Activated T-helper 1 cell treated with anti-CD3 and anti-CD28 coated beads, Interleukin-12 subunit alpha, Interleukin-12 subunit beta, Interleukin-2, Interleukin-4 antibody, amounts not matched to agents 30 ng/mL and 10 ng/mL and 1 ng/mL, durations not matched to agents 14 hours and 24 hours and 36 hours (primary cell): Measurements from ENCODE around the gene ARL6IP6. TPM values are rescaled to one million over a fixed set of nuclear protein-coding genes. Genes with fewer than 3 reads are reported as not detected.
A peak's percentile ranks its signal among the peaks of the same experiment; 100 is the strongest.

Experiments used
- DNase-seq: peaks from one replicate; pipeline ENCODE4 v3.0.0; 2021; ENCODE audit warnings: low spot score
- H3K27ac Mint-ChIP-seq: one replicate; pipeline ENCODE4 v1.8.0; 2021; ENCODE audit warnings: mild to moderate bottlenecking, mixed read lengths
- H3K27me3 Mint-ChIP-seq: one replicate; pipeline ENCODE4 v1.8.0; 2022; ENCODE audit warnings: mild to moderate bottlenecking, moderate library complexity, mixed read lengths; ENCODE audit not compliant: insufficient read depth
- H3K36me3 Mint-ChIP-seq: one replicate; pipeline ENCODE4 v1.8.0; 2021; ENCODE audit warnings: low read depth, mixed read lengths
- H3K4me1 Mint-ChIP-seq: one replicate; pipeline ENCODE4 v1.8.0; 2021; ENCODE audit warnings: low read depth, mixed read lengths
- H3K4me3 Mint-ChIP-seq: one replicate; pipeline ENCODE4 v1.8.0; 2021; ENCODE audit warnings: mild to moderate bottlenecking, moderate library complexity, mixed read lengths
- H3K9me3 Mint-ChIP-seq: one replicate; pipeline ENCODE4 v1.8.0; 2021; ENCODE audit warnings: mixed read lengths
- intact Hi-C: fragments of 100-400 bp; cut with micrococcal nuclease; formaldehyde crosslinking; loops from one replicate; pipeline ENCODE4 v1.15.1; 2024
- total RNA-seq: library from RNA; stranded (reverse); gene quantifications from 2 replicates; pipeline ENCODE4 v1.2.3, GENCODE V29; 2022

The ARL6IP6 gene
- total RNA-seq, result 30.2 and 31.7 TPM in 2 replicates

DNA sequence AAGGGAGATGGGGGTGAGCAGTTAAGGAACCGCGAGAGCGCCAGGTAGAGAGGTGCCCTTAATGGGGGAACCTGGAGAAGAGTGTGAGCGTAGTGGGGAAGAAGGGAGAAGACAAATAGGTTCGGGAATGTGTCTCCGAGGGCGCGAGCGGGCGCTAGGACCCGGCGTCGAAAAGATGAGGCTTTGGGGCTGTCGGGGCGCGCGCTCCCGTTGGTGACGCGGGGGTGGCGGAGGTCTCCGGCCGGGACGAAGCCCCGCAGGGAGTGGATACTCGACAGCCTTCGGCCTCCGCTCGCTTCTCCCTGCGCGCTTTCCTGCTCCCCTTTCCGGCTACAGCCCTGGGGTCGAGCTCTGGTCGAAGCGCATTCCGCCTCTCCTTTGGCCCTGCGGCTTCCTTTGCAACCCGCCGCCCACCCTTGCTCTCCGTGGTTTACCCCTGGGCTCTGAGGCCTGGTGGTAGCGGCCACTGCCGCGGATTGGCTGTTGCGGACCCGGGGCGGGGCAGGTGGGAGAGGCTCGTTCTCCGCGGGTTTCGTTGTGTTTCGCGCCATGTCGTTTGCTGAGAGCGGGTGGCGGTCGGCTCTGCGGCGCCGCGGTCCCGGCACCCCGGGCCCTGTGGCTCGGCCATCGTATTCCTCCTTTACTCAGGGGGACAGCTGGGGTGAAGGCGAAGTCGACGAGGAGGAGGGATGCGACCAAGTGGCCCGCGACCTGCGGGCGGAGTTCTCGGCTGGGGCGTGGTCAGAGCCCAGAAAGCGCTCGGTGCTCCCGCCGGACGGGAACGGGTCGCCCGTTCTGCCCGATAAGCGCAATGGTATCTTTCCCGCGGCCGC lies at the start of gene ARL6IP6:
ARL6IP6 (plus strand) TSS at position 545 of the 833 bp plus-strand sequence; CDS start at position 550, 5 bp downstream.
- Mint-ChIP-seq H3K36me3 (peaks cover 43% of the 10 kb centered on the region), H3K9me3 (no peaks in the 10 kb centered on the region), H3K4me3 (peak within 1 kb of the TSS; percentile 100), H3K27ac (peak within 1 kb of the TSS; percentile 97), H3K4me1 (peaks cover 57% of the 10 kb centered on the region), H3K27me3 (peaks cover 1% of the 10 kb centered on the region)
- intact Hi-C loops, result loop anchor here (2.0 to 5.0 kb wide), 3 partner anchors 23 to 1431 kb away; partner anchors contain the start of gene NMI
- peak; percentile 93 for DNase-seq

DNA sequence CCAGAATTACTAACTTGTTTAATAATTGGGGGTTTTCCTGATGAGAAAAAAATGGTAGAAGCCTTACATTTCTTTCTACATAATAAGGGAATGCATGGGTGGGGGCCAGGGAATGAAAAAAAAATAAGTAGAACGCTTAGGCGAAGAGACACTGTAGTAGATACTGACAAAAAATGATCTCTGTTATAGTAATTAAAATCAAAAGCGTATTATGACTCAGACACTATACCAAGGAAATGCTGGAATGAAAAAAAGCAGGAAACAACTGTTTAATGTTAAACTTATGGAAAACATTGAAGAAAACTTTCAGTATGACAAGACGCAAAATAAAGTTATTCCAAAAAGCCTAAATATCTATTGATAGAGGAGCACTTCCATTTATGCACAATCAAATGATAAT lies 44.1 kb upstream of the ARL6IP6 start:
- Mint-ChIP-seq H3K27ac (no peak overlapping the region), H3K4me1 (peaks cover 7% of the 10 kb centered on the region), H3K27me3 (no peaks in the 10 kb centered on the region), H3K9me3 (no peaks in the 10 kb centered on the region), H3K4me3 (no peak overlapping the region), H3K36me3 (peaks cover 39% of the 10 kb centered on the region)
- intact Hi-C loops, result loop anchor here (10.0 kb wide), 1 partner anchor 1230 kb away; no protein-coding TSS in a partner anchor
- no peak for DNase-seq

DNA sequence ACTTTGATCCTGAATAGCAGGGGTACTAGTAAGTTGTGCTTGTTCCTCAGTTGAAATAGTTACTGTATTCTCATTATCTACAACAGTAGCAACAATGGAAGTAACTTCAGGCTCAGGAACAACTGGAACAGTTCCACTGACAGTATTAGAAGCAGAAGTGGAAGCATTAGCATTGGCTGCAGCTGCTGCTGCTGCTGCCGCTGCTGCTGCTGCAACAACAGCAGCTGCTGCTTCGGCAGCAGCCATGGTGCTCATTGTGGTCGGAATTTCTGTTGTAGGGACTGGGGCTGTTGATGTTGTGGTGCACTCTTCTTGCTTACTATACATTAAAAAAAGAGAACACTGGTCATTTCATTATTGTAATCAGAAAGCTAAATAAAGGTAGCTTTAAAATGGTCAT lies 42.0 kb upstream of the ARL6IP6 start:
- intact Hi-C loops, result loop anchor here (10.0 kb wide), 1 partner anchor 1232 kb away; no protein-coding TSS in a partner anchor
- no peak overlapping the region for H3K4me3 Mint-ChIP-seq
- no peak overlapping the region for H3K27ac Mint-ChIP-seq
- H3K27me3 Mint-ChIP-seq, result no peaks in the 10 kb centered on the region
- H3K36me3 Mint-ChIP-seq, result peaks cover 39% of the 10 kb centered on the region
- no peaks in the 10 kb centered on the region for H3K9me3 Mint-ChIP-seq
- H3K4me1 Mint-ChIP-seq, result peaks cover 9% of the 10 kb centered on the region
- no peak for DNase-seq

DNA sequence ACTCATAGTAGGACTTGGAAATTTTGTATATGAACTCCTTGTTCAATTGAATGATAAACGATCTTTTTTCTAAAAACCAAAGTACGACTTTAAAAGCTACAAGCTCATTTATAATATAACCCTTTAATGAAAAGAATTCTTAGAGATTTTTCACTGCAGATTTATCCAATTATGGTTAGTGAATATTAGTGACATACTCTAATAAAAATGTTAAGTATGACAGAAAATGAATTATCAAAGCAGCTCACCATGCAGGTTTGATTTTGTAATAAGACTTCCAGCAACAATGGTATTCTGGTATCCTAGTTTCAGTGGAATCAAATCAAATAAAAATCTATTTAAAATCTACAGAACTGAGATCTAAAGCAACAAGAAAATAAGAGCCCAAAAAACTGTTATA lies 39.6 kb upstream of the ARL6IP6 start:
- H3K27me3 Mint-ChIP-seq, result no peaks in the 10 kb centered on the region
- peaks cover 35% of the 10 kb centered on the region for H3K36me3 Mint-ChIP-seq
- no peak overlapping the region for H3K4me3 Mint-ChIP-seq
- H3K4me1 Mint-ChIP-seq, result peaks cover 22% of the 10 kb centered on the region
- no peak overlapping the region for H3K27ac Mint-ChIP-seq
- H3K9me3 Mint-ChIP-seq, result no peaks in the 10 kb centered on the region
- DNase-seq, result no peak
- intact Hi-C loops, result loop anchor here (10.0 kb wide), 1 partner anchor 1234 kb away; no protein-coding TSS in a partner anchor

DNA sequence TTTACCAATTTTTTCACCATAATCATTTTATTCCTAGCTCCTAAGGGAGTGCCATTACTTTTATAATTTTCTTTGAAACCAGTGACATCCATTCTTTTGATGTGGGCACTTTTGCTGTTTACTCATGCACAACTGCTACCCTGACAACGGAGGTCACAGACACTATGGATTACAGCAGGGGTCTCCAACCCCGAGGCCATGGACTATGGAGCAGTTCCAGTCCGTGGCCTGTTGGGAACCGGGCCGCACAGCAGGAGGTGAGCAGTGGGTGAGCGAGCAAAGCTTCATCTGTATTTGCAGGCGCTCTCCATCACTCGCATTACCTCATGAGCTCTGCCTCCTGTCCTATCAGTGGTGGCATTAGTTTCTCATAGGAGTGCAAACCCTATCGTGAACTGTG lies 35.8 kb upstream of the ARL6IP6 start:
- H3K4me1 Mint-ChIP-seq, result peaks cover 31% of the 10 kb centered on the region
- no peaks in the 10 kb centered on the region for H3K27me3 Mint-ChIP-seq
- intact Hi-C loops, result loop anchor here (5.0 kb wide), 1 partner anchor 35 kb away; the partner anchor contains the start of genes ARL6IP6 and PRPF40A
- H3K36me3 Mint-ChIP-seq, result peaks cover 22% of the 10 kb centered on the region
- no peak overlapping the region for H3K4me3 Mint-ChIP-seq
- DNase-seq, result no peak
- no peak overlapping the region for H3K27ac Mint-ChIP-seq
- H3K9me3 Mint-ChIP-seq, result no peaks in the 10 kb centered on the region

DNA sequence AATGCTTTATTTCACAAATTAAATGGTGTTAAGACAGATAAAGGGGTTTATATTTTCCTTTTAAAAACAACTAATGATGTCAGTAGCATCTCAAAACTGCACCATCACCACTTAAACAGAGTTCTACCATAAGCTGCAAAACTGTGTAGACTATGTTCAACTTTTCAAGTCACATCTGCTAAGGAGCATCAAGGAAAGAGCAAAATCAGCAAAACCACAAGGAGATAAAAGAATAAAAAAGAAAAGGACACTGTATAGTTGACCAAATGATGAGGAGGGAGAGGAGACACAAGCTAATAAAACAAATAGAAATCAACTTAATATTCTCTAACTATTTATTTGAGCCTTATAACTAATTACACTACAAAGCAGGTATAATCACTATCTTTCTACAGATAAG lies 35.0 kb upstream of the ARL6IP6 start:
- intact Hi-C loops, result loop anchor here (5.0 kb wide), 1 partner anchor 34 kb away; the partner anchor contains the start of genes ARL6IP6 and PRPF40A

DNA sequence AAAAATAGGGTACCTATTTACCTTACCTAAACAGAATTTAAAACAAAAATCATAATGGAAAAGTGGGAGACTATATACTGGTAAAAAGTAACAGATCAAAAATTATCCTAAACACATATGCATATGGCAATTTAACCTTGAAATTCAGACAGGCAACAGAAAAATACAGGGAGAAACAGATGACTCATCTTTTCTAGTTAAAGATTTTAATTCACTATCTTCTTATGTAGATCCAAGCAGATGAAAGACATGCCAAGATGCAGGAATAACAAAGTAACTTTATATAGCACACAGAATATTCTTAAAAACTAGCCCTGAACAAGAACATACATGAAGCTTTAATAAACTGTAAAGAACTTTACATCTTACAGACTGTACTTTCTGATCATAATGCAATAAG lies 32.1 kb upstream of the ARL6IP6 start:
- DNase-seq, result no peak
- intact Hi-C loops, result no loop called here
- Mint-ChIP-seq H3K36me3 (peaks cover 18% of the 10 kb centered on the region), H3K9me3 (no peaks in the 10 kb centered on the region), H3K4me3 (no peak overlapping the region), H3K27ac (no peak overlapping the region), H3K27me3 (no peaks in the 10 kb centered on the region), H3K4me1 (peaks cover 31% of the 10 kb centered on the region)

More for the DNA sequence above, 35.0 kb upstream of the ARL6IP6 start:
- H3K27me3 Mint-ChIP-seq, result no peaks in the 10 kb centered on the region
- no peak overlapping the region for H3K27ac Mint-ChIP-seq
- DNase-seq, result no peak
- H3K36me3 Mint-ChIP-seq, result peaks cover 22% of the 10 kb centered on the region
- no peaks in the 10 kb centered on the region for H3K9me3 Mint-ChIP-seq
- no peak overlapping the region for H3K4me3 Mint-ChIP-seq
- H3K4me1 Mint-ChIP-seq, result peaks cover 31% of the 10 kb centered on the region

DNA sequence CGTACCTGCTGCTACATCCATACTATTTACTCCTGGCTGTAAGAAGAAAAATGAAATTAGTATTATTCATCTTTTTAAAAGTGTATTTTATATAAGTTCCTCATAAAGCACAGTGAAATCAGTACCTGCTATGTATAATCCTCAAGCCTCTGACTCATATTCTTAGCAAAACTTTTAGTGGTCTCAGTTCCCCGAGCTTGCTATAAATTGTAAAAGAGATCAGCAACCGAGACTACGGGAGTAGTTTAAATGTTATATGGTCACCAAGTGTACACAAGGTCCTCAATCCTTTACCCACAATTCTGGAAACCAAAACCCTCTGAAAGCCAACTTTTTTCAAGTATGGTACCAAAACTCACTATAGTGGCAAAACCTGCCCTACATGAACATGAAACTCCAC lies 25.4 kb upstream of the ARL6IP6 start:
- intact Hi-C loops, result no loop called here
- peaks cover 19% of the 10 kb centered on the region for H3K36me3 Mint-ChIP-seq
- H3K27me3 Mint-ChIP-seq, result no peaks in the 10 kb centered on the region
- no peaks in the 10 kb centered on the region for H3K9me3 Mint-ChIP-seq
- DNase-seq, result no peak
- H3K4me1 Mint-ChIP-seq, result peaks cover 34% of the 10 kb centered on the region
- no peak overlapping the region for H3K27ac Mint-ChIP-seq
- no peak overlapping the region for H3K4me3 Mint-ChIP-seq

DNA sequence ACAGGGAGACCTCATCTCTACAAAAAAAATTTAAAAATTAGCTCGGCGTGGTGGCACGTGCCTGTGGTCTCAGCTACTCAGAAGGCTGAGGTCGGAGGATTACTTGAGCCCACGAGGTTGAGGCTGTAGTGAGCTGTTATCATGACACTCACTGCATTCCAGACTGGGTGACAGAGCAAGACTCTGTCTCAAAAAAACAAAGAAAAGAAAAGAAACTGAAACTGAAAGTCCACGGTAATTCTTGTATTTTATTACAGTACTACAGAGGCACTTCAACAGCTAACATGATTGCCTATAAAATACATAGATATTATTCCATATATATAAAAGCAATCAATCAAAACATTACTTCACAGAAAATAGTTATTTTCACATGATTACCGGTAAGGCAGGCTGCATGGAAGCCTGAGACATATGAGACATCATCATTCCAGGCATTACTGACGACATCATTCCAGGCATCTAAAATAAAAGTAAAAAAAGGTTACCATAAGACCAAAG lies 24.2 kb upstream of the ARL6IP6 start:
- Mint-ChIP-seq H3K27me3 (no peaks in the 10 kb centered on the region), H3K4me1 (peaks cover 34% of the 10 kb centered on the region), H3K9me3 (no peaks in the 10 kb centered on the region), H3K27ac (peak overlapping the region; percentile 89), H3K4me3 (peak overlapping the region; percentile 79), H3K36me3 (peaks cover 20% of the 10 kb centered on the region)
- DNase-seq, result peak; percentile 35
- intact Hi-C loops, result loop anchor here (1.0 kb wide), 1 partner anchor 23 kb away; the partner anchor contains the start of gene PRPF40A

DNA sequence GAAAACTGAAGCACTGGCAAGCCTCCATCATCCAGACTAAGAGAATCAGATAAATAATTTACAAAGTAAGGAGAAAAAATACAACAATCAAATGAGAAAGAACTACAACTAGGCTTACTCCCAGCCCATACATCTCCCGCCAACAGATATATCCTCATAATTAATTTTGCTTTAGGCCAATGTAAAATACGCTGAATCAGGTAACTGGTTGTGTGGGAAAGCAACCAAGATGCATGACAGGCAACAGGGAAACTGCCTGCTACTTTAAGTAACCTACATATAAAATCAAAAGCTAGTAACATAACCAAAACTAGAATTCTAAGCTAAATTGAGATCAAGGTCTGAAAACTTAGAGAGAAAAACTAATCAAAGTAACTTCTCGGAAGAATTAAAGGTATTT lies 22.7 kb upstream of the ARL6IP6 start:
- peak overlapping the region; percentile 65 for H3K27ac Mint-ChIP-seq
- H3K4me1 Mint-ChIP-seq, result peaks cover 34% of the 10 kb centered on the region
- peaks cover 20% of the 10 kb centered on the region for H3K36me3 Mint-ChIP-seq
- intact Hi-C loops, result no loop called here
- H3K9me3 Mint-ChIP-seq, result no peaks in the 10 kb centered on the region
- H3K4me3 Mint-ChIP-seq, result no peak overlapping the region
- no peak for DNase-seq
- H3K27me3 Mint-ChIP-seq, result no peaks in the 10 kb centered on the region

DNA sequence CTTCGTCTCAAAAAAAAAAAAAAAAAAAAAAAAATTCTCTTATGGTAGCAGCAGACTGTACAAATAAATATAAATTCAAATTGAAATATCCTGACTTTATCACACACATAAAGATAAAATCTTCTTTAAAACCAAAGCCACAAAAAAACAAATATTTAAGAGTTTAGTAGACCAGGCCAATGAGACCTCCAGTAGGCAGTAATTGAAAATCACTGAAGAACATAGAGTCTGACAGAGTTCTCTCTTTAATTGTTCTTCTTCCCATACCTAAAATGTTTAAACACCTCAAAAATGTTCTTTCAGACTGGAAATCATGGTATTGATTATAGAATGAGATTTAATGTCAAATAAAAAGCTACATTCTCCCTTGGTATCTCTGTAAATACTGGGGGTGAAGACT lies 21.9 kb upstream of the ARL6IP6 start:
- Mint-ChIP-seq H3K9me3 (peaks cover 4% of the 10 kb centered on the region), H3K27ac (no peak overlapping the region), H3K27me3 (no peaks in the 10 kb centered on the region), H3K4me1 (peaks cover 40% of the 10 kb centered on the region), H3K36me3 (peaks cover 23% of the 10 kb centered on the region), H3K4me3 (no peak overlapping the region)
- DNase-seq, result no peak
- intact Hi-C loops, result no loop called here

DNA sequence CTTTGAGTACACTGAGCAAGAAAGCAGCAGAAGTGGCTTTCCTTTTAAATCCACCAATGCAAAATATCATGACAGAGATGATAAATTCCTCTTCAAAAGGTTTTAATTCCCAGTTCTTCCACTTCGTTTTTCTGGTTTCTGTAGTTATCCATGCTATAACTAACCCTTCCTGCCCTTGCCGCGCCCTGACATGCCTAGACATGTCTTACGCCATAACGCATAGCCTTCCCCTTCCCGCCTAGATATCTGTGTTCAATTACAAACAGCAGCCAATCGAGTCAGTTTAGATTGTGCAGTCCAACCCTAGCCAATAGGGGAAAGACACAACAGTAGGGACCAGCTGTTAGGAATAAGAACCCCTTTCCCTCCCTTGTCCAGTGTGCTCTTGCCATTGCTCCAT lies 17.2 kb upstream of the ARL6IP6 start:
- H3K36me3 Mint-ChIP-seq, result peaks cover 40% of the 10 kb centered on the region
- H3K27me3 Mint-ChIP-seq, result no peaks in the 10 kb centered on the region
- intact Hi-C loops, result no loop called here
- peaks cover 37% of the 10 kb centered on the region for H3K4me1 Mint-ChIP-seq
- no peak overlapping the region for H3K27ac Mint-ChIP-seq
- H3K4me3 Mint-ChIP-seq, result no peak overlapping the region
- DNase-seq, result no peak
- H3K9me3 Mint-ChIP-seq, result peaks cover 6% of the 10 kb centered on the region

DNA sequence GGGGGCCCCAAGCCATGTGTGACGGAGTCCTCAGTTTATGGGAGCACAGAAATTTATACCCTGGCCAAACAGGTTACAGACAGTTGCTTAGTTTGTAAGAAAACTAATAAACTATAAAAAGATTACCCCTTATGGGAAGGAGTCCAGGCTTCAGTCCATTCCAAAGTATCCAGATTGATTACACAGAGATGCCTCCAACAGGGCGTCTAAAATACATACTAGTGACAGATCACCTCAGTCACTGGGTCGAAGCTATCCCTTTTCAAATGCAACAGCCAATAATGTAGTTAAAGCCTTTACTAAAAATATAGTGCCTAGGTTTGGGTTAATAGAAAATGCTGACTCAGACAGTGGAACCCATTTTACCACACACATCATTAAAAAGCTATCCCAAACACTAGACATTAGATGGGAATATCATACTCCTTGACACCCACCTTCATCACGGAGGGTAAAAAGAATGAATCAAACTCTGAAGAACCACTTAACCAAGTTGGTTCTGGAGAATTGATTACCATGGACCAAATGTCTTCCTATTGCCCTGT lies 11.9 kb upstream of the ARL6IP6 start:
- Mint-ChIP-seq H3K9me3 (peaks cover 1% of the 10 kb centered on the region), H3K27me3 (no peaks in the 10 kb centered on the region), H3K27ac (no peak overlapping the region), H3K36me3 (peaks cover 61% of the 10 kb centered on the region), H3K4me1 (peaks cover 38% of the 10 kb centered on the region), H3K4me3 (no peak overlapping the region)
- intact Hi-C loops, result no loop called here
- no peak for DNase-seq
